Measurements from ENCODE around the gene TFIP11.

GRCh38 chr22:26476705-26477340, 35.5 kb downstream of the TFIP11 start:
- no peak for TF ChIP-seq CTCF (IDR thresholded peaks at IDR 0.05; ENCODE audit: low read length)
- no peak for TF ChIP-seq EZH2 (IDR thresholded peaks at IDR 0.05; ENCODE audit: borderline replicate concordance, low read length)
